Measurements from ENCODE around the gene PRPS1.
"Not testable (repeated sequence)": the region's sequence is repeated elsewhere in the genome, so short reads cannot be mapped to it uniquely, and the experiment has no call there.

The PRPS1 gene

DNA sequence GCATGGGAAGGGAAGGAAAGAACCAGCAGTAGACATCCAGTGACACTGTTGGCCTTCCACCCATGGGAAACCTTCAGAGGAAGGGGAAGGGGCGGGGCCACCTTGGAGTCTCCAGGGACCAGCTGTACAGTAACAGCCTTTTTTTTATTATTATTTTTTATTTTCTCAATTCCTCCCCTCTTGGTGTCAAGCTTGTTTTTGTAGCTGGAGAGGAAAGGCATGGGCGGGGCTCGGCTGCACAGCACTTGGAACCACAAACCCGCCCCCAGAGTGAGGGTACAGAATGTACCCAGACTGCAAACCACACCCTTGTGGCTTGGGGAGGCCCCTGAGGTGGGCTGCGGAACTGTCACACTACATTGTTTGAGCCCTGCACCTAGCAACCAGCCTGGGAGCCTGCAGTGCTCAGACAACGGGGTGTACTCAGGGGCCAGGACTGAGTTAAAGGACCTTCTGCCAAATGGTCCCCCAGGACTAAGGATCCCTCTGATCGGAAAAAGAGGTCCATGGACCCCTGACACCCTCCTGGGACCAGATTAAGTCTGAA lies 45.7 kb downstream of the PRPS1 start:
- no peak for DNase-seq (ENCODE audit: insufficient read length, low spot score)
- FAIRE-seq, result peak; percentile 94

DNA sequence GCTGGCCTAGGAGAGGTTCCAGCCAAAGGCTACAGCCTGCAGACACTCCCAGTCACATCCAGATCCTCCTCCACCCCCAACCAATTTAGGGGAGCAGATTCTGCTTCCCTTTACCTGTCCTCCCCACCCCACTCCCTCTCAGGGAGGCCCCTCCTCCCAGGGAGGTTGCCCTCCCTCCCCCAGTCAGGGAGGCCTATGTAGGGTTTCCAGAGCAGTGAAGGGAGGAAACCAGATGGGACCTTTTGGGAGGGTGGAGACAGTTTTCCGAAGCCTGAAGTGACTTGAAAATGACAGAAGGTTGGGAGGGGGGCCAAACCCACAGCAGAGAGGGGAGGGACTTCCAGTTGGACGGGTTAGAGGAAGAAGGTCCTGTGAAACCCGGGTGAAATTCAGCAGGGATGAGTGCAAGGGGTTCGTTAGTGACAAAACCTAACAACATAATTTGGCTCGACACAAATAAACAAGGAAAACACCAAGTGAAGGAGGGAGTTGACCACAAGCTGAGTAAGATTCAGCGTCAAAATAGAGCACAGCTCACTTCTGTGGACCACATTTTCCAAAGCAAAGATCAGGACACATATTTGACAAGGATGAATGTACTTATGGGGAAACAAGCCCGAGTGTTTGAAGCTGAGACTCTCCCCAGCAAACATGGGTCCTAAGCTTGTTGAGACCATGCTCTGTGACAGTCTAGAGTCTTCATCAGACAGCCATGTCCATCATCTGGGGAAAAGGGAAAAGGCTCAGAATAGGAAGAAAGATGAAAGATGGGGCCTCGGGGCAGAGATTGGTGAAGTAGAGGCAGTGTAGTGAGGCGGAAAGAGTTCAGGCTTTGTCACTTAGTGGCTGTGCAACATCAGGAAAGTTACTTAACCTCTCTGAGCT lies 46.4 kb downstream of the PRPS1 start:
- DNase-seq (ENCODE audit: insufficient read length, low spot score), result no peak
- peak; percentile 80 for FAIRE-seq

DNA sequence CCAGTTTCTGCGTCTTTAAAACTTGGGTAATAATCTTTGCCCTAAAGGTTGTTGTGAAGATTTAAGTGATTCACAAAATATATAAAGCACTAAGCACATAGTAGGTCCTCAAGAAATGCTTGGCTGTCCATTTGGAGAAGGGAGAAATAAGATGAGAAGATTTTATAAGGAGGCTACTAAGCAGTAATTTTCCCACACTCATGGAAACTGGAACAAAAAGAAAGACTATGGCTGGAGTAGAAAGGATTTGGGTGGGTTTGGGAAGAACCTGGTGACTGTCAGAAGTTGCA lies 47.0 kb downstream of the PRPS1 start:
- no peak for DNase-seq (ENCODE audit: insufficient read length, low spot score)
- FAIRE-seq, result no peak

DNA sequence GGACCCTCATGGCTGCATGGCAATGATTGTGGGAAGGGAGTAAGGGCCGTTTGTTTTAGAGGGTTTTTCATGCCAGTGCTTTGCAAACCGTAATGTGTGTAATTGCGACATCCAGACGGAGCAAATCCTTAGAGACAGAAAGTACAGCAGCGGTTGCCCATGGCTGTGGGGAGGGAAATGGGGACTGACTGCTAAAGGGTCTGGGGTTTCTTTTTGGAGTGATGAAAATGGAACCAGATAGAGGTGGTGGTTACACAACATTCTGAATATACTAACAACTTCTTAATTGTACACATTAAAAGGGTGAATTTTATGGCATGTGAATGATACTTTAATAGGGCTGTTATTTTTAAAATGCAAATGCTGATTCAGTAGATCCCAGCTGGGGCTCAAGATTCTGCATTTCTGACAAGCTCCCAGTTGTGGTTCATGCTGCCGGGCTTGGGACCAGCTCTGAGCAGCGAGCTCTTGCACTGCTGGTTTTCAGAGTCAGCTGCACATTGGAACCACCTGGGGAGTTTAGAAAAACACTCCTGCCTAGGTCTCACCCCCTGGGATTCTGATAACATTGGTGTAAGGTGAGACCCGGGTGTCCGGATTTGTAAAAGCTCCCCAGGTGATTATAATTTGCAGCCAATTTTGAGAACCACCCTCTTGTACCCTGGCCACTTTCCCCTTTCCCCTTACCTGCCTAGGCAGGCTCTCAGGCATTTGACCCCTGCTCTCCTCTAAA lies 47.7 kb downstream of the PRPS1 start:
- peak; percentile 4 for FAIRE-seq
- no peak for DNase-seq (ENCODE audit: insufficient read length, low spot score)

DNA sequence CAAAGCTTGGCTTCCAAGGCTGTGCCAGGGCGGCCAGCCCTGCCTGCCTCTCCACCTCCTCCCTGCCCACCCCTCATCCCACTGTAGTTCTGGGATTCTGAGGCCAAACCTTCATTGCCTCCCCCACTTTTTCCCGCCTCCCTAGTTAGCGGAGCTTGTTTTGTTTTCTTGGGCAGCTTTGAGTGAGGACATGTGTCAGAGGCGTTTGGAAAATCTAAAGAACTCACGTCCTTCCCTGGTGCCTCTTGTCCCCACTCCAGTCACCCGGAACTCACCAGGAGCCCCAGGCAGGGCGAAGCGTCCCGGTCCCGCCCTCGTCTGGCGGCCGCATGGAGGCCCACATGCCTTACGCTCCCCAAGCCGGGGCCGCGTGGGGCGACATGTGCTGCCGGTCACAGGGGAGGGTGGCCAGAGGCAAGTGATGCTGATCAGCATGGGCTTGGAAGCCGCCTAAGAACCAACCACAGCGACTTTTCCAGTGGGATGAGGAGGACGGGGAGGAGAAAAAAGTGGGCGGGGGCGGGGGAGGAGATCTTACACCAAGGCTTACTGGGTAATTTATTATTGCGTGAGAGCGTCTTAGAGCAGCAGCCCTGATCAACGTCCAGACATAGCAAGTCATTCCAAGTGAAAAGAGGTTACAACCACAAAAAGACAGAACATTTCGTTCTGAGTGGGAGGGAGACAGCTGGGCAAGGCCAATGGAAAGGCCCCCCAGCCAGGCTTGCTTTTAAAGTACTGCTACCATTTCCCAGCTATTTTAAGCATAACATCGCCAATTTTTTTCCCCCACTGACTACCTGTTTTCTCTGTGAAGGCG lies 48.5 kb downstream of the PRPS1 start:
- FAIRE-seq, result peak; percentile 93
- DNase-seq (ENCODE audit: insufficient read length, low spot score), result no peak

DNA sequence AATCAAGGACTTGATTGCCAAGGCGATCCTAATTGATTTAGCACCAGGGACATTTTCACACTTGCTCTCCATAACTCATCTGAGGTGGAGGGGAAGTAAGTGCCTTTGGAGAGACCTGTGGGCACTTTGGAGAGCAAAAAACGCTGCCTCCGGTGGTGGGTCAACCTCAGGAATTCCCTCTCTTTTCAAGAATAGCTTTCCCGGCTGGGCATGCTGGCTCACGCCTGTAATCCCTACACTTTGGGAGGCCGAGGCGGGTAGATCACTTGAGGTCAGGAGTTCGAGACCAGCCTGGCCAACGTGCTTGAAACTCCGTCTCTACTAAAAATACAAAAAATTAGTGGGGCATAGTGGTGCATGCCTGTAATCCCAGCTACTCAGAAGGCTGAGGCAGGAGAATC lies 49.2 kb downstream of the PRPS1 start:
- DNase-seq (ENCODE audit: insufficient read length, low spot score) (no peak), FAIRE-seq (no peak)

DNA sequence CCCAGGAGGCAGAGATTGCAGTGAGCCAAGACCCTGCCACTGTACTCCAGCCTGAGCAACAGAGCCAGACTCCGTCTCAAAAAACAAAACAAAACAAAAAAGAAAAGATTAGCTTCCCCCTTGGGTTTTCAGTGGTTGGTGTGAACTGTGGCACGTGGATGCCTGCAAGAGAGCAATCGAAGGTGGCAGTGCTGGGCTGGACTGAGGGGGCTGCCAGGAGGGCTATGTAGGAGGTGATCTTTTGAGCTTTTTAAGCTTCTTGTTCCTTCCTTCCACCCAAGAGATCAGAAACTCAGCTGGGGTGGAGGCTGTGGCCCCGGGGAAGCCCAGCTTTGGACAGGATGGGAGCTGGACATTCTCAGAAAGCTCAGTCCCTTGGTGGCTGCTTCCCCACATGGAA lies 49.6 kb downstream of the PRPS1 start:
- DNase-seq (ENCODE audit: insufficient read length, low spot score) (no peak), FAIRE-seq (no peak)

DNA sequence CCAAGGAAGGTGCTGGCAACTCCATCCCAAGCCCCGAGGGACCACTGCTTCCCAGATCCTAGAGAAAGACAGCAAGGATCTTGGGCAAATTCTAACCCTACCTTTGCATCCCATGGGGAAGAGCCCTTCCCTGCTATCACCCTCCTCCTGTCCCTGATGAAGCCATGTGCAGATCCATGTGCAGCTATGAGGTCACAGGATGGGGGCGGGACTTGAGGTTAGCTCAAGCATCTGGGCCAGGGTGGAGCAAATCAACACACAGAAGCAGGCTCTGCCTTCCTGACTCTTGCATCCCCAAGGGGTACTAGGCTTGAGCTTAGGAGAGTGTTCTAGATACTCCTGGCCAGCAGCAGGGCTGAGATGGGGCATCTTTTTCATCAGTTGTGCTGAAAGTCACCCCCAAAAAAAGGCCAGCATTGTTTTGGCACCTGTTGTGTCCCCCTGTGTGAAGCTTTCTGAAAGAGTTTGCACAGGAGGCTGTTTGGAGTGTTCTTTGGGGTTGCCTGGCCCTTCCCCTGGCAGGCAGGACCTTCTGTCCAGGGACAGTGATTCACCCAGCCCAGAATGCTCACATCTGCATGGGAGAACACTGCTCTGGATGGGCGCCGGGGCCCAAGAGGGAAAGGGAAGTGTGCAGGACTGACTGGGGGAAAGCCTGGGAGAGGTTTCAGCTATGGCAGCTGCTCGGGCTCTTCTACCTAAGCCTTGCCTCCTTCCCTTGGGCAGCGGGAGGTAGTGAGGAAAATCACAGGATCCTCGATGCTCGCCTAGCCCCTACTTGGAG lies 50.8 kb downstream of the PRPS1 start:
- FAIRE-seq, result peak; percentile 96
- no peak for DNase-seq (ENCODE audit: insufficient read length, low spot score)

DNA sequence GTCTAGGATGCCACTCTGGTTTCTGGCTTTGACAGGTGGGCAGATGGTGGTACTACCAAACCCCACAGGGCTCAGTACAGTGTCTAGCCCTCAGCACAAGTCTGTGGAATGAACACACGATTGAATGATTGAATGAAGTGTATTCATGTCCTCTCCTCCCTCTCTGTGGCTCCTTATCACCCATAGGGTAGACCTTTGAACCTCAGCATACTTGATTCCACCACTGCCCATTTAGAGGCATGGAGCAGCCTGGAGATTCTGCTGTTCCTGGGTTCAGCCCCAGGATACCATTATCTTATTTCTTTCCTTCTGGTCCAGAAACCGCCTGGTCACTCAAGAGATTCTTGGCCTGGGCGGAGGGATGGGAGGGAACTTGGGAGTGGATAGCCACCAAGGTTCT lies 53.9 kb downstream of the PRPS1 start:
- FAIRE-seq, result no peak

DNA sequence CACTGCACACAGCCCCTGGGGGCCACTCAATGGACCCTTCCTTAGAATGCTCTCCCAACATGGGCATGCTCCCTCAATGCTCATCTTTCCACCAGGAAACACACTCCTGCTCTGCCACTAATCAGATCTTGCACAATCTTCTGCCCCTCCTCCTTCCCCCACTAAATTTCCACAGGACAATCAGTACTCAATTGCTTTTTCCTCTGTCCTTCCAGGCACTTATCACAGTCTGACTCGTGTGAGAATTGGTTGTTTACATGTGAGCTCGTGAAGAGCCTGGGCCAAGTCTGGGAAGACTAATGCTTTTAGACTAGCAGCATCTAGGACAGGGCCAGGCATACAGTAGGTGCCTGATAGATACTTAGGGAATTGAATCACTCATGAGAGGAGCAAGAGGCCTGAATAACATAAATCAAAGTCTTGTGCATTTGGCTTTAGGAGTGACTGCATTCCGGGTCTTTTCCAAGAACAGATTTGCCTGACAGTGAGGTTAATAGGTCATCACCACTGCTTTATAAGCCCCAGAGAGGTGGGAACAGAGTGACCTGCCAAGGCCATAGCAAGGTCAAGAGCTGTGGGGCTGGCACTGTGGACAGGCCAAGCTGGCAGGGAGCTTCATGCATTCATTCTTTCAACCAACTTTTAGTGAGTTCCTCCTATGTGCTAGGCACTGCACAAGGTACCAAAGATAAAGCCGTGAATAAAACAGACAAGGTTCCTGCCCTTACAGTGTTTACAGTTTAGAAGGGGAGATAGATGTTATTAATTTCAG lies 55.0 kb downstream of the PRPS1 start:
- DNase-seq (ENCODE audit: insufficient read length, low spot score), result no peak

More for the DNA sequence above, 53.9 kb downstream of the PRPS1 start:
- no peak for DNase-seq (ENCODE audit: insufficient read length, low spot score)

DNA sequence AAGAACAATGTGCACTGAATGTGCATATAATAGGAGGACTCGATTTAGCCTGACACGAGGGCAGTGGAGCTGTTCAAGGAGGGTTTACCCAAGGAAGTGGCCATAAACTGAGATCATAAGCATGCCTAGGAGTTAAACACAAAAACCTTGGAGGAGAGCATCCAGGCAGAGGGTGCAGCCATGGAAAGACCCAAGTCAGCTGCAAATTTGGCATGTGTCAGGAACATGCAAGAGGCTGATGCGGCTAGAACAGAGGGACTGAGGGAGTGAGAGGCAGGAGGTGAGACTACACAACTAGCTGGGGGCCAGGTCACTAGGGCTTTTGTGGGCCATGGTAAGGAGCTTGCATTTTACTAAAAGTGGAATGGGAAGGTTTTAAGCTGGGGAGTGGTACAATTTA lies 55.6 kb downstream of the PRPS1 start:
- no peak for FAIRE-seq

More for the DNA sequence above, 55.0 kb downstream of the PRPS1 start:
- FAIRE-seq, result no peak

DNA sequence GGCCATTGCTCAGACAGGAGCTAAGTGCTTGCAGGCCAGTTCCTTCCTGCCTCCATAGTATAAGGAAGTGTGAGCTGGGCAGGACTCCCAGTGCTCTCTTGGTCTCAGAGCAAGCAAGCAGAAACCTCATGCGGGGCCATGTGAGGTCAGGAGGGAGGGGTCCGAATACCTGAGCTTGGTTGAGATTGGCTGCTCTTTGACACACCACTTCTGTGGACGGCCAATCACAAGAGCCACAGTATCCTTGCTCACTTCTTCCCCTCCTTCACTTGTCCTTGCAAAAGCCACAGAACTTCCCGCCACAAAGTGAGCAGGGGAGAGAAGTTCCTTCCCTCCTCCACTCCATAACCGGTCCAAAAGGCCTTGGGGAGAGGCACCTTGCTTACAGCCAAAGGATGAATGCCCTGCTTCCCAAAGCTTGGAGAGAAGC lies 56.7 kb downstream of the PRPS1 start:
- peak; percentile 87 for FAIRE-seq

More for the DNA sequence above, 55.6 kb downstream of the PRPS1 start:
- no peak for DNase-seq (ENCODE audit: insufficient read length, low spot score)

DNA sequence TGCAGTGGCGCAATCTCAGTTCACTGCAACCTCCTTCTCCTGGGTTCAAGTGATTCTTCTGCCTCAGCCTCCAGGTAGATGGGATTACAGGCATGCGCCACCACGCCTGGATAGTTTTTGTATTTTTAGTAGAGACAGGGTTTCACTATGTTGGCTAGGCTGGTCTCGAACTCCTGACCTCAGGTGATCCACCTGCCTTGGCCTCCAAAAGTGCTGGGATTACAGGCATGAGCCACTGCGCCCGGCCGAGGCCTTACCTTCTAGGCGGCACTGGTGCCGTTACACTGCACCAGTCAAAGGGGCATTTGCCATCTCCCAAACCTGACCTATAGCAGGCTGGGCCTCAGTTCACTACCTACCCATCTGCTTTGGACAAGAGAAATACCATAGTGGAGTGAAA lies 57.3 kb downstream of the PRPS1 start:
- FAIRE-seq; DNase-seq (ENCODE audit: insufficient read length, low spot score): not testable (repeated sequence)

More for the DNA sequence above, 56.7 kb downstream of the PRPS1 start:
- DNase-seq (ENCODE audit: insufficient read length, low spot score), result no peak

DNA sequence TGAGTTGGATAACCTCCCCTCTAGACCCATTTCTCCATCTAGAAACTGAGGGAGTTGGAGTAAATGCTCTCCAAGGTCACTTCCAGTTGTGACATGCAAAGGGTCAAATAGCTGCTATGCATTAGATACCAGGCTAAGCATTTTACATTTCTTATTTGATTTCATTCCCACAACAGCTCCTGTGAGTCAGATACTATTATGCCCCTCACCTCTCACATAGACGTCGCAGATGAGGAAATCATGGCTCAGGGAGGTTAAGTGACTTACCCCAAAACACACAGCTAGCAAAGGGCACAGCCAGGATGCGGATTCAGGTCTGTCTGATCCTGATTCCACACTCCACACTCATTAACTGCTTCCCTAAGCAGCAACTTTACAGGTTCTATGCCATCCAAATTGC lies 57.7 kb downstream of the PRPS1 start:
- DNase-seq (ENCODE audit: insufficient read length, low spot score), result no peak

DNA sequence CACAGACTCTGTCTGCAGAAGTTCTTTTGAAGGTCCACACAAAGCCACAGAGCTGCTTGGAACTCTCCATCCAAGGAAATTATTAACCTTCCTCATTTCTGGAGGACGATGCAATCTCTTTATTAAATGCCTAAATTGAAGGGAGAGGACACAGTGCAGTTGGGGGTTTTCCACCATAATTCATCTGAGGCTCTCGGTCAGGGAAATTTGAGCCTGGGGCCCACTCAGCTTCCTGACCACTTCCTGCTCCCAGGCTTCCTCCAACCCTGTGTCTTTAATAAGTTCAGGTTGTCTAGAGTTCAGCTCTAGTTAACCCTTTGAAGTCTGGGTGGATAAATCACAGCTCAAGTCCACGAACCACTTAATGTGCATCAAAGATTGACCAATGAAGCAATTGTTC lies 58.5 kb downstream of the PRPS1 start:
- FAIRE-seq (no peak), DNase-seq (ENCODE audit: insufficient read length, low spot score) (no peak)

More for the DNA sequence above, 57.7 kb downstream of the PRPS1 start:
- FAIRE-seq, result peak; percentile 73

DNA sequence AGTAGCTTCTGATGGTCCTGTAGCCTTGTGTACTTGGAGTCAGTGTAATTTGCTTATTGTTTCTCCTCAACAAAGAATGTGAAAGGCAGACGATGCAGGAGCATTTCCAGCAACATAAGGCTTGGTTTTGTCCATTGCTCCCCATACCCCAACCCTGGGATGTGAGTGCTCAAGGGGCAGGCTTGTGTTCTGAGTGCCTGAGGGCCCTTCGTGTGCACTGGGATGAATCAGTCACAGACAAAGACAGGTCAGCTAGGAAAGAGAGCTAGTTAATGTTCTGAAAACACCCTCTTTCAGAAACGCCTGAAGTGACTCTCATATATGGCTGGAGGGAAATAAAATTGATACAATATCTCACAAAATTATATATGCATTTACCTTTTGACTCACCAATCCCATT lies 59.1 kb downstream of the PRPS1 start:
- no peak for DNase-seq (ENCODE audit: insufficient read length, low spot score)
- no peak for FAIRE-seq

DNA sequence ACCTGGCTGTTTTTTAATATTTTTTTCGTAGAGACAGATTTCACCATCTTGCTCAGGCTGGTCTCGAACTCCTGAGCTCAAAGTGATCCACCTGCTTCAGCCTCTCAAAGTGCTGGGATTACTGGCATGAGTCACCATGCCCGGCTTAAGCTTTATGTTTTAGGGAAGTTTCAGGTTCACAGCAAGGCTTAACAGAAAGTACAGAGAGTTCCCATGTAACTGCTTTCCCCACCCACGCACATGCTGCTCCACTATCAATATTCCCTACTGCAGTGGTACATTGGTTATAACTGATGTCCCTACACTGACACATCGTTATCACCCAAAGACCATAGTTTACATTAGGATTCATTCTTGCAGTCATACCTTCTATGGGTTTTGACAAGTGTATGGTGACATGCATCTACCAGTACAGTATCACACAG lies 62.7 kb downstream of the PRPS1 start:
- no peak for FAIRE-seq
- no peak for DNase-seq (ENCODE audit: insufficient read length, low spot score)

DNA sequence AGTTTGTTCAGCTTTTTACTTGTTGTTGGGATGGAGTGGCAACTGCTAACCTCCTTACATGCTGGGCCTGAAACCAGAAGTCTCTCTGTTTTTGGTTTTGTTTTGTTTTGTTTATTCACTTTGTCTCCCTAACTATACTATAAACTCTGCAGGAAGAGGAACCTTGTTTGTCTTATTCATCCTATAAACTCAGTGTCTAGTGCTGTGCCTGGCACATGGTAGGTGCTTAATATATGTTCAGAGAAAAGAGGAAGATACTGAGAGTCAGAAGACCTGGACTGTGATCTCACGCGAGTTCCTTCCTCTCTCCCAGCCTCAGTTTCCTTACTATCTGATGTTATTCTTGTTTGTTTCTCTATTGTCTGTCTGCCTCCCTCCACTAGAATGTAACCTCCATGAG lies 71.3 kb downstream of the PRPS1 start:
- DNase-seq (ENCODE audit: insufficient read length, low spot score), result no peak
- FAIRE-seq, result no peak

DNA sequence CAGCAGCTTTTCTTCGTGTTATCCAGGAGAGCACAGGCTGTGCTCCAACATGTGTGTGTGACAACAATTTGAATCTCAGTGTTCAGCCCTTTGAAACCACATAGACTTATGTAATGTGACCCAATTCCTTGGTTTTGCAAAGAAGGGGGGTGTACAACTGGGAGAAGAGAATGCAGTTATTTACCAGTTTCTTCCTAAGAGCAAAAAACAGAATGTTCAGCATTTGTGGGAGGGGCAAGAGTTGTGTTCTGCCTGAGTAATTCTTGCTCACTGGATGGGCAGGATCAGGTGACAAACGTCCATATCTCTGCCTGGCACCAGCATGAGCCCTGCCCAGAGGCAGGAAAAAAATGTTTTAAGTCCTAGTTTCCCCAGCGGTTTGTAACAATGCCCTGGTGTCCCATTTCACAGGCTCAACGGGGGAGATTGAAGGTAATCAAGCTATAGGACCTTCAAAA lies 72.0 kb downstream of the PRPS1 start:
- DNase-seq (ENCODE audit: insufficient read length, low spot score), result no peak

More for the DNA sequence above, 72.0 kb downstream of the PRPS1 start:
- no peak for FAIRE-seq

Data from GM19239 (cell line).